MM.1S (cell line): ENCODE data around the gene PXMP2.
A peak's percentile ranks its signal among the peaks of the same experiment; 100 is the strongest.

Source experiments
- DNase-seq: peaks from one replicate; pipeline ENCODE4 v3.0.0-alpha.2; 2015
- H2AFZ ChIP-seq: fragments of 300-600 bp; sonication (generic); 2 replicates; pipeline ENCODE4 v1.6.0; 2016; ENCODE audit warnings: antibody characterized with exemption, low read length
- H3F3A ChIP-seq: fragments of 300-600 bp; sonication (generic); 2 replicates; pipeline ENCODE4 v1.6.1; 2016; ENCODE audit warnings: mild to moderate bottlenecking, antibody characterized with exemption, low read length, moderate library complexity, mixed read lengths; ENCODE audit not compliant: insufficient read depth
- H3K27ac ChIP-seq: fragments of 300-600 bp; sonication (generic); 2 replicates; pipeline ENCODE4 v1.5.1; 2016; ENCODE audit warnings: mild to moderate bottlenecking, low read length
- H3K27me3 ChIP-seq: fragments of 300-600 bp; sonication (generic); replicated peaks from 2 replicates; pipeline ENCODE4 v1.6.0; 2016; ENCODE audit warnings: low read length; ENCODE audit not compliant: insufficient read depth
- H3K36me3 ChIP-seq: fragments of 300-600 bp; sonication (generic); replicated peaks from 2 replicates; pipeline ENCODE4 v1.6.1; 2016; ENCODE audit warnings: mild to moderate bottlenecking, low read length, mixed read lengths; ENCODE audit not compliant: insufficient read depth
- H3K4me1 ChIP-seq: fragments of 300-600 bp; sonication (generic); 2 replicates; pipeline ENCODE4 v1.6.1; 2016; ENCODE audit warnings: low read length, mixed read lengths
- H3K4me2 ChIP-seq: fragments of 300-600 bp; sonication (generic); 2 replicates; pipeline ENCODE4 v1.6.0; 2016; ENCODE audit warnings: low read depth, low read length
- H3K4me3 ChIP-seq: fragments of 300-600 bp; sonication (generic); 2 replicates; pipeline ENCODE4 v1.5.1; 2016; ENCODE audit warnings: low read length, mixed read lengths
- H3K79me2 ChIP-seq: fragments of 300-600 bp; sonication (generic); 2 replicates; pipeline ENCODE4 v1.6.1; 2016; ENCODE audit warnings: mixed run types, low read length, mixed read lengths
- H3K9ac ChIP-seq: fragments of 300-600 bp; sonication (generic); 2 replicates; pipeline ENCODE4 v1.6.1; 2016; ENCODE audit warnings: low read length, mixed read lengths
- H3K9me2 ChIP-seq: fragments of 300-600 bp; sonication (generic); replicated peaks from 2 replicates; pipeline ENCODE4 v1.6.1; 2016; ENCODE audit warnings: mild to moderate bottlenecking, low read length, mixed read lengths; ENCODE audit not compliant: insufficient read depth
- H3K9me3 ChIP-seq: fragments of 300-600 bp; sonication (generic); replicated peaks from 2 replicates; pipeline ENCODE4 v1.6.1; 2016; ENCODE audit warnings: mild to moderate bottlenecking, low read length, mixed read lengths; ENCODE audit not compliant: insufficient read depth
- H4K20me1 ChIP-seq: fragments of 300-600 bp; sonication (generic); 2 replicates; pipeline ENCODE4 v1.6.1; 2016; ENCODE audit warnings: mild to moderate bottlenecking, low read length, moderate library complexity, mixed read lengths; ENCODE audit not compliant: insufficient read depth
- EZH2 ChIP-seq: fragments of 300-600 bp; sonication (generic); optimal IDR thresholded peaks from 2 replicates; pipeline ENCODE3; 2017; ENCODE audit warnings: low read depth, mild to moderate bottlenecking, antibody characterized with exemption, low read length, mixed read lengths
- EZH2phosphoT487 ChIP-seq: fragments of 300-600 bp; sonication (generic); IDR thresholded peaks from 2 replicates; pipeline ENCODE4 v1.6.1; 2018; ENCODE audit warnings: antibody characterized with exemption, low read length
- TF ChIP-seq, protein P1 (sequence below): fragments of 300-600 bp; sonication (generic); IDR thresholded peaks from 2 replicates; pipeline ENCODE4 v1.5.1; 2016; ENCODE audit warnings: antibody characterized with exemption, low read length, mixed read lengths

Gene PXMP2

DNA sequence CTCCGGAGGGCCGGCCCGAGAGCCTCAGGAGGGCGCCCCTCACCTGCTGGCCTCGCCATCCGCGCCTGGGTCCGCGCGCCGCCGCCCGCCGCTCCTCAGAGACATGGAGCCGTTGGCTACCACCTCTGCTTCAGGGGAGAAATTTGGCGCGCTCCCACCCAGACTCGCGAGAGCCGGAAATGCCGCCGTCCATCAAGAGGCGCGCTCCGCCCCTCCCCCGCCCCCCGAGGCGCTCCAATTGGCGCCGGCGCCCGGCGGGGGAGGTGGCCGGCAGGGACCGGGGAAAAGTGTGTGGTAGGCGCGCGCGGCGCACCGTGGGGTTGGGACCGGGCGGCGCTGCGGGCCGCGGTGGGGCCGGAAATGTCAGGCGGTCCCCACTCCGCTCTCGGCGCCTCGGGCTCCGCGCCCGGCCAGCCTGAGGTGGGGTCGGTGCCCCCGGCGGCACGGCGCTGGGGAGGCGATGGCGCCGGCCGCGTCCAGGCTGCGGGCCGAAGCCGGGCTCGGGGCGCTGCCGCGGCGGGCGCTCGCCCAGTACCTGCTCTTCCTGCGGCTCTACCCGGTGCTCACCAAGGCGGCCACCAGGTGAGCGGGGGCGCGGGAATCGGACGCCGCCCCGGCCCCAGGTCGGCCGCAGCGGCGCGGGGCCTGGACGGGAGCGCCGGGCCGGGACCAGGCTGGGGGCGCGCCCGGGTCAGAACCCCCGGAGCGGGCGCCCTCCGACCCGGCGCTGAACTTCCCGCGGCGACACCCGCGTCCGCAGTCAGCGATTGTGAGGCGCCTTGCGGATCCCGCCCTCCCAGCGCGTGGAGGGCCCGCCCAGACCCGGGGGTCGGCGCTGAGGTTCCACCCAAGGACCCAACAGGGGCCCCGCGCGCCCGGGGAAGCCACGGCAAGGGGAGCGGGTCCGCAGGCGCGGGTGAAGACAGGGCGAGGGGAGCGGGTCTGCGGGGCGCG, at the start of gene PXMP2, which contains the start of gene POLE:
TSS of gene PXMP2 (plus strand) at position 377 of the 954 bp plus-strand sequence. CDS start at position 461, 84 bp downstream.
TSS of gene POLE (minus strand) at position 132 of the 954 bp plus-strand sequence. CDS start at position 105, 27 bp downstream.
- Histone ChIP-seq H3K9ac (peak within 1 kb of the TSS; percentile 48; the same call in 1 of the 2 replicates), H2AFZ (no peak within 1 kb of the TSS), H3K4me1 (no peaks in the 10 kb centered on the region), H3K4me2 (peak within 1 kb of the TSS; percentile 32; the same call in 1 of the 2 replicates), H3K27ac (peak within 1 kb of the TSS; percentile 45; the same call in 1 of the 2 replicates), H3K79me2 (peaks cover 32% of the 10 kb centered on the region), H3F3A (no peaks in the 10 kb centered on the region), H3K36me3 (no peaks in the 10 kb centered on the region), H3K9me3 (no peaks in the 10 kb centered on the region), H3K4me3 (peak within 1 kb of the TSS; percentile 60; the same call in 1 of the 2 replicates), H4K20me1 (no peaks in the 10 kb centered on the region), H3K9me2 (no peaks in the 10 kb centered on the region), H3K27me3 (no peaks in the 10 kb centered on the region)
- peak; percentile 85 for DNase-seq
- TF ChIP-seq EZH2phosphoT487 (no peak), EZH2 (no peak)
- TF ChIP-seq, protein P1, sequence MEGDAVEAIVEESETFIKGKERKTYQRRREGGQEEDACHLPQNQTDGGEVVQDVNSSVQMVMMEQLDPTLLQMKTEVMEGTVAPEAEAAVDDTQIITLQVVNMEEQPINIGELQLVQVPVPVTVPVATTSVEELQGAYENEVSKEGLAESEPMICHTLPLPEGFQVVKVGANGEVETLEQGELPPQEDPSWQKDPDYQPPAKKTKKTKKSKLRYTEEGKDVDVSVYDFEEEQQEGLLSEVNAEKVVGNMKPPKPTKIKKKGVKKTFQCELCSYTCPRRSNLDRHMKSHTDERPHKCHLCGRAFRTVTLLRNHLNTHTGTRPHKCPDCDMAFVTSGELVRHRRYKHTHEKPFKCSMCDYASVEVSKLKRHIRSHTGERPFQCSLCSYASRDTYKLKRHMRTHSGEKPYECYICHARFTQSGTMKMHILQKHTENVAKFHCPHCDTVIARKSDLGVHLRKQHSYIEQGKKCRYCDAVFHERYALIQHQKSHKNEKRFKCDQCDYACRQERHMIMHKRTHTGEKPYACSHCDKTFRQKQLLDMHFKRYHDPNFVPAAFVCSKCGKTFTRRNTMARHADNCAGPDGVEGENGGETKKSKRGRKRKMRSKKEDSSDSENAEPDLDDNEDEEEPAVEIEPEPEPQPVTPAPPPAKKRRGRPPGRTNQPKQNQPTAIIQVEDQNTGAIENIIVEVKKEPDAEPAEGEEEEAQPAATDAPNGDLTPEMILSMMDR = no peak

DNA sequence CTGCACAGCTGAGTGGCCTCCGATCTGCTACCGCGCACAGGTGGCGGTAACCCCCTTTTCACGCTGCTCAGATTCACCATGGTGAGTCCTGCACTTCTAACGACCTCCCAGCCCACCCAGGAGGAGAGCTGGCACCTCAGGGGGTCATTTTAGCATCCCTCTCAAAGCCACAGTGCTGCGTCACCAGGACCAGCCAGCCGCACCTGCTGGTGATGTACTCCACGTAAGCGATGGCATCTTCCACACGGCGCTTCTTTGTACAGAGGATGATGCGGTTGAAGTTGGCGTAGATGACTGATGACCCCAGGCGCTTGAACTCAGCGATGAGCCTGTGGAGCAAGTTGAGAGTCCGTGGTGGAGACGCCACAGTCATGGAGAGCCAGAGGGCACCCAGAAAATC, 49.6 kb upstream of the PXMP2 start:
- Histone ChIP-seq H3K4me2 (no peak overlapping the region), H3K27me3 (no peaks in the 10 kb centered on the region), H3K4me1 (no peaks in the 10 kb centered on the region), H3K36me3 (no peaks in the 10 kb centered on the region), H3F3A (no peaks in the 10 kb centered on the region), H3K79me2 (no peaks in the 10 kb centered on the region), H4K20me1 (no peaks in the 10 kb centered on the region), H3K27ac (no peak overlapping the region), H3K4me3 (no peak overlapping the region), H3K9me3 (no peaks in the 10 kb centered on the region), H3K9ac (no peak overlapping the region), H2AFZ (no peak overlapping the region), H3K9me2 (no peaks in the 10 kb centered on the region)
- no peak for DNase-seq
- TF ChIP-seq EZH2 (no peak), EZH2phosphoT487 (no peak)
- TF ChIP-seq, protein P1 = no peak

GRCh38 chr12:132638541-132639408, 48.6 kb upstream of the PXMP2 start:
- Histone ChIP-seq H3K9me2 (no peaks in the 10 kb centered on the region), H3K9me3 (no peaks in the 10 kb centered on the region), H3K4me2 (no peak overlapping the region), H3K79me2 (no peaks in the 10 kb centered on the region), H3K9ac (no peak overlapping the region), H3K36me3 (no peaks in the 10 kb centered on the region), H3K27me3 (no peaks in the 10 kb centered on the region), H4K20me1 (no peaks in the 10 kb centered on the region), H3F3A (no peaks in the 10 kb centered on the region), H3K27ac (no peak overlapping the region), H2AFZ (no peak overlapping the region), H3K4me1 (no peaks in the 10 kb centered on the region), H3K4me3 (no peak overlapping the region)
- DNase-seq = no peak
- TF ChIP-seq, protein P1 = peak; percentile 39
- TF ChIP-seq EZH2 (no peak), EZH2phosphoT487 (no peak)
